Sigmoid colon (tissue), 4 donors: Measurements from ENCODE around the gene BIRC6.

Experiments used
- EP300 ChIP-seq, 4 donors: sonication (generic); formaldehyde crosslinking; IDR thresholded peaks; one replicate each; pipeline ENCODE4 v1.6.1; 2017; ENCODE audit warnings: antibody characterized with exemption in 4 of 4
- POLR2A ChIP-seq, 2 donors: fragments of 450-650 bp; IDR thresholded peaks; one replicate each; pipeline ENCODE4 v1.6.1; 2016; ENCODE audit warnings: antibody characterized with exemption in 2 of 2, mild to moderate bottlenecking in 2 of 2, moderate library complexity in 2 of 2
- POLR2AphosphoS5 ChIP-seq, 4 donors: sonication (generic); formaldehyde crosslinking; IDR thresholded peaks; one replicate each; pipeline ENCODE4 v1.6.1; 2017; ENCODE audit warnings: antibody characterized with exemption in 4 of 4
- TF ChIP-seq, protein P1 (sequence below), 4 experiments: fragments of 450-650 bp in 3 of 4; fragments of 200-600 bp in 1 of 4; IDR thresholded peaks; one replicate each; pipeline ENCODE4 v1.5.1; 2016 to 2019; ENCODE audit warnings: antibody characterized with exemption in 4 of 4, mild to moderate bottlenecking in 3 of 4, moderate library complexity in 2 of 4

DNA sequence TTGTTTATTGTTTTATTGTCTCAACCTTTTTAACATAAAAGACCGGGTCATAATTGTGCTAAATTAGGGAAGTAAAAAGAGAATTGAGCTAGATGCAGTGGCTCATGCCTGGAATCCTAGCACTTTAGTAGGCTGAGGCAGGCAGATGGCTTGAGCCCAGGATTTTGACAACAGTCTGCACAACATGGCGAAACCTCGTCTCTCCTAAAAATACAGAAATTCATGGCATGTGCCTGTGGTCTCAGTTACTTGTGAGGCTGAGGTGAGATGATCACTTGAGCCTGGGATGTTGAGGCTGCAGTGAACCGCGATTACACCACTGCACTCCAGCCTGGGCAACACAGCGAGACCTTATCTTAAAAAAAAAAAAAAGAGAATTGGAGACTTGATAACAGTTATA lies 166.9 kb downstream of the BIRC6 start:
- TF ChIP-seq, protein P1, sequence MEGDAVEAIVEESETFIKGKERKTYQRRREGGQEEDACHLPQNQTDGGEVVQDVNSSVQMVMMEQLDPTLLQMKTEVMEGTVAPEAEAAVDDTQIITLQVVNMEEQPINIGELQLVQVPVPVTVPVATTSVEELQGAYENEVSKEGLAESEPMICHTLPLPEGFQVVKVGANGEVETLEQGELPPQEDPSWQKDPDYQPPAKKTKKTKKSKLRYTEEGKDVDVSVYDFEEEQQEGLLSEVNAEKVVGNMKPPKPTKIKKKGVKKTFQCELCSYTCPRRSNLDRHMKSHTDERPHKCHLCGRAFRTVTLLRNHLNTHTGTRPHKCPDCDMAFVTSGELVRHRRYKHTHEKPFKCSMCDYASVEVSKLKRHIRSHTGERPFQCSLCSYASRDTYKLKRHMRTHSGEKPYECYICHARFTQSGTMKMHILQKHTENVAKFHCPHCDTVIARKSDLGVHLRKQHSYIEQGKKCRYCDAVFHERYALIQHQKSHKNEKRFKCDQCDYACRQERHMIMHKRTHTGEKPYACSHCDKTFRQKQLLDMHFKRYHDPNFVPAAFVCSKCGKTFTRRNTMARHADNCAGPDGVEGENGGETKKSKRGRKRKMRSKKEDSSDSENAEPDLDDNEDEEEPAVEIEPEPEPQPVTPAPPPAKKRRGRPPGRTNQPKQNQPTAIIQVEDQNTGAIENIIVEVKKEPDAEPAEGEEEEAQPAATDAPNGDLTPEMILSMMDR (IDR thresholded peaks at IDR 0.05) = no peak
- TF ChIP-seq EP300 (IDR thresholded peaks at IDR 0.05) = no peak
- no peak for TF ChIP-seq POLR2A (IDR thresholded peaks at IDR 0.05)
- no peak for TF ChIP-seq POLR2AphosphoS5 (IDR thresholded peaks at IDR 0.05)
